ENCODE data around the gene TMSB4Y. TPM values are rescaled to one million over a fixed set of nuclear protein-coding genes. Genes with fewer than 3 reads are reported as not detected.

The TMSB4Y gene
- total and polyA plus RNA-seq, 4 donors, result 4.4 TPM; not detected in 3

- 20% methylated on average over 10 of the region's 10 CpGs; no CpG with 5 or more reads in 1 of the 2 donors for WGBS, 2 donors
- ATAC-seq (ENCODE audit: low FRiP score) (no peak), DNase-seq (no peak)
- H3K36me3 ChIP-seq (ENCODE audit: control insufficient read depth in 1 of 2, insufficient read depth in 2 of 2, low read length in 1 of 2), result no peaks in the 10 kb centered on the region
- H3K27ac ChIP-seq (ENCODE audit: low read depth in 1 of 2, low read length in 2 of 2), result no peak overlapping the region
- H3K4me3 ChIP-seq (ENCODE audit: low read length in 2 of 2), result no peak overlapping the region
- H3K4me1 ChIP-seq (ENCODE audit: control insufficient read depth in 1 of 2, insufficient read depth in 2 of 2, low read length in 2 of 2), result no peaks in the 10 kb centered on the region
- intact Hi-C loops (cut with DNase I), result no loop called here
- no peaks in the 10 kb centered on the region for H3K27me3 ChIP-seq (ENCODE audit: control insufficient read depth in 1 of 2, insufficient read depth in 2 of 2, low read length in 1 of 2)
- H3K9me3 ChIP-seq (ENCODE audit: control insufficient read depth, low read length), result no peaks in the 10 kb centered on the region
Measured at GRCh38 chrY:13738618-13739017, 34.9 kb downstream of the TMSB4Y start.

GRCh38 chrY:13751289-13752071 lies 47.8 kb downstream of the TMSB4Y start:
- no peak for ATAC-seq (ENCODE audit: low FRiP score)
- peak overlapping the region in 1 of 2 donors; percentile 44 for H3K4me3 ChIP-seq (ENCODE audit: low read length in 2 of 2)

DNA sequence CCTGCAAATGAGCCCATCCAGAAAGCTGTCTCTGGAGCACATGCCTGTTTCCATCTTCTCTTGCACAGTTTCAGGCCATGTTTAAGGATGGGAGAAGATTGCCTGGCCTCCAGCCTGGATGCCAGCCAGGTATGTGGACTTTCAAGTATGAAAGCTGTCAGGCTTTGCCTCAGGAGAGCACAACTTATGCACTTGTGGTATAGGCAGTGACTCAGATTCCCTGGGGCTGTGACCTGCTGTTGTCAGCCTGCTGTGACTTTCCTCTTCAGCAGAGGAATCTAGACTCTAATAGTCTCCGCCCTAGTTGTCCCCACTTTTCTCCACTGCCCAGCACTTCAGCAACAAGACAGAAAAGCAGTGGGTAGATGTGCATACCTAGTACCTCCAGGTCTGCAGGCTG lies 51.0 kb downstream of the TMSB4Y start:
- Histone ChIP-seq H3K9me3 (ENCODE audit: control insufficient read depth, low read length) (no peaks in the 10 kb centered on the region), H3K36me3 (ENCODE audit: control insufficient read depth in 1 of 2, insufficient read depth in 2 of 2, low read length in 1 of 2) (no peaks in the 10 kb centered on the region), H3K4me3 (ENCODE audit: low read length in 2 of 2) (no peak overlapping the region), H3K27me3 (ENCODE audit: control insufficient read depth in 1 of 2, insufficient read depth in 2 of 2, low read length in 1 of 2) (no peaks in the 10 kb centered on the region), H3K4me1 (ENCODE audit: control insufficient read depth in 1 of 2, insufficient read depth in 2 of 2, low read length in 2 of 2) (peaks cover 0 to 2% of the 10 kb centered on the region in 2 donors), H3K27ac (ENCODE audit: low read depth in 1 of 2, low read length in 2 of 2) (no peak overlapping the region)
- 100% methylated on average over 1 of the region's 1 CpG; no CpG with 5 or more reads in 1 of the 2 donors for WGBS, 2 donors
- ATAC-seq (ENCODE audit: low FRiP score) (no peak), DNase-seq (no peak)
- intact Hi-C loops (cut with DNase I), result no loop called here

More at GRCh38 chrY:13751289-13752071, 47.8 kb downstream of the TMSB4Y start:
- intact Hi-C loops (cut with DNase I), result no loop called here
- Histone ChIP-seq H3K27me3 (ENCODE audit: control insufficient read depth in 1 of 2, insufficient read depth in 2 of 2, low read length in 1 of 2) (no peaks in the 10 kb centered on the region), H3K9me3 (ENCODE audit: control insufficient read depth, low read length) (no peaks in the 10 kb centered on the region), H3K36me3 (ENCODE audit: control insufficient read depth in 1 of 2, insufficient read depth in 2 of 2, low read length in 1 of 2) (no peaks in the 10 kb centered on the region), H3K4me1 (ENCODE audit: control insufficient read depth in 1 of 2, insufficient read depth in 2 of 2, low read length in 2 of 2) (peaks cover 0 to 2% of the 10 kb centered on the region in 2 donors), H3K27ac (ENCODE audit: low read depth in 1 of 2, low read length in 2 of 2) (no peak overlapping the region)
- no peak for DNase-seq
- WGBS, 2 donors, result 1% methylated on average over 60 of the region's 60 CpGs; no CpG with 5 or more reads in 1 of the 2 donors

Other genes starting within 250 kb of the TMSB4Y start
- gene UTY, start 223.9 kb upstream of the TMSB4Y start, total RNA-seq, result not detected
- 1 to 10 TPM in 1 of 2 donors, not detected in 1; 2.1 TPM for gene UTY, start 223.9 kb upstream of the TMSB4Y start, polyA plus RNA-seq

Data from aorta (tissue), 5 donors.